HFF-Myc (cell line): ENCODE data around the gene PYGL.
"Not testable (repeated sequence)": the region's sequence is repeated elsewhere in the genome, so short reads cannot be mapped to it uniquely, and the experiment has no call there.

Experiments
- DNase-seq: peaks from one replicate; pipeline ENCODE4 v3.0.0-alpha.2; 2011; ENCODE audit warnings: low read depth; ENCODE audit errors: extremely low read depth
- H3K4me3 ChIP-seq: replicated peaks from 2 replicates; pipeline ENCODE4 v1.5.1; 2011; ENCODE audit warnings: low read depth, mild to moderate bottlenecking, control low read depth, low read length
- TF ChIP-seq, protein P1 (sequence below): IDR thresholded peaks from 2 replicates; pipeline ENCODE4 v1.5.1; 2012; ENCODE audit warnings: mild to moderate bottlenecking, low read depth, low read length, control low read depth; ENCODE audit errors: missing control alignments

The PYGL gene

DNA sequence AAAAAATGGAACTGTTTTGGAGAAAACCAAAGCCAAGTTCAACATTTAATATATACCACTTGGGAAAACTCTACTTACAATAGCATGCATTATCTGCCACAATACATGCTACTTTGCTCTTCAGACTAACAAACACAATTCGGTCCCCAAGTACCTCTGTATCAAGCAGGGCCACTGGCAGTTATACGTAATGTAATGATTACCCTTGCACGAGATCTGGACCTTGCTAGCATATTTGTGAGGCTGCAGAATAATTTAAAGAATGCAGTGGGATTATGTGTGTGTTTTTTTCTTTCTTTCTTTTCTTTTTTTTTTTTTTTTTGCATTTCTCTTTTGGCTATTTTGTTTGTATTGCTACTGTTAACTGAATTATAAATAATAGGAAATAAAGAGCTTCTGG is 22.8 kb upstream of the PYGL start:
- DNase-seq: no peak
- TF ChIP-seq, protein P1, sequence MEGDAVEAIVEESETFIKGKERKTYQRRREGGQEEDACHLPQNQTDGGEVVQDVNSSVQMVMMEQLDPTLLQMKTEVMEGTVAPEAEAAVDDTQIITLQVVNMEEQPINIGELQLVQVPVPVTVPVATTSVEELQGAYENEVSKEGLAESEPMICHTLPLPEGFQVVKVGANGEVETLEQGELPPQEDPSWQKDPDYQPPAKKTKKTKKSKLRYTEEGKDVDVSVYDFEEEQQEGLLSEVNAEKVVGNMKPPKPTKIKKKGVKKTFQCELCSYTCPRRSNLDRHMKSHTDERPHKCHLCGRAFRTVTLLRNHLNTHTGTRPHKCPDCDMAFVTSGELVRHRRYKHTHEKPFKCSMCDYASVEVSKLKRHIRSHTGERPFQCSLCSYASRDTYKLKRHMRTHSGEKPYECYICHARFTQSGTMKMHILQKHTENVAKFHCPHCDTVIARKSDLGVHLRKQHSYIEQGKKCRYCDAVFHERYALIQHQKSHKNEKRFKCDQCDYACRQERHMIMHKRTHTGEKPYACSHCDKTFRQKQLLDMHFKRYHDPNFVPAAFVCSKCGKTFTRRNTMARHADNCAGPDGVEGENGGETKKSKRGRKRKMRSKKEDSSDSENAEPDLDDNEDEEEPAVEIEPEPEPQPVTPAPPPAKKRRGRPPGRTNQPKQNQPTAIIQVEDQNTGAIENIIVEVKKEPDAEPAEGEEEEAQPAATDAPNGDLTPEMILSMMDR: no peak
- H3K4me3 ChIP-seq: no peak overlapping the region

DNA sequence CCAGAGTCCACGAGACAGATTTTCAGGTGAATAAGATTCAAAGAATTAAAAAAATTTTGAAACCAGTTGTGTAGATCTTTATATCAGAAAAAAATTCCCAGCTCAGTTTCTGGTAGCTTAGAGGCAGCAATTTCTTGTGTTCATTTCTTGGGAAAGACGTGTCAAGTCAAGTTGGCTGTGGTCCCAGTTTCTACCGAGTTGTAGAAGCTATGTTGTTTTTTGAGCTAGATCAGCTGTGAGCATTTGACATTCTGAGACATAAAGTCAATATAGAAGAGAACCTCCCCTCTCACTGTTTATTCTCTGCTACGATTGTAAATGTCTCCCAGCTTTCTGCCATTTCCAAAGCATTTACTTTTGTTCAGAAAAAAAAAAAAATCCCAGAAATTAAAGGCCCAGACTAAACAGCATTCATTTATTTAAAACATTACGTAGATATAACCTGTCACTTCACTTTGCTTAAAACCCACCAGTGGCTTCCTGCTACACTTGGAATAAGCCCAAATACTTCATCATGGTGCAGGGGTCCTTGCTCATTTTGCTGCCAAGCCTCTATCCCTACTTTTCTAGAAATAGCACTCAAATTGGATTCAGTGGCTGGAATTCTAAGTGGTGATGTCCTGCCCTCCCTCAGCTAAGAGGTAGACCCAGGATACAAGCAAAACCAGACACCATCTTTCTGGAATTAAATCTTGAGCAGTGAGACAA is 20.6 kb upstream of the PYGL start:
- no peak for DNase-seq
- TF ChIP-seq, protein P1: no peak
- no peak overlapping the region for H3K4me3 ChIP-seq

DNA sequence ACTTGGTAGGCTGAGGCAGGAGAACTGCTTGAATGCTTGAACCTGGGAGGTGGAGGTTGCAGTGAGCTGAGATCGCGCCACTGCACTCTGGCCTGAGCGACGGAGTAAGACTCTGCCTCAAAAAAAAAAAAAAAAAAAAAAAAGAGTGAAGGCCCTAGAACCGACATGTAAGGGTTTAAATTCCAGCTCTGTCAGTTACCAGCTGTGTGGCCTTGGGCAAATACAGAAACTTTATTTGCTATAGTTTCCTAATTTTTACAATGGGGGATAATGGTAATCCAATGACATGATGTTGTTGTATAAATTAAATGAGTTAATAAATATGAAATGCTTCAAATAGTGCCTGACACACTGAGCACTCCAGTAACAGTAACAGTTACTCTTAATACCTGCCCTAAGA is 19.6 kb upstream of the PYGL start:
- TF ChIP-seq, protein P1: no peak
- H3K4me3 ChIP-seq: no peak overlapping the region
- DNase-seq: no peak

DNA sequence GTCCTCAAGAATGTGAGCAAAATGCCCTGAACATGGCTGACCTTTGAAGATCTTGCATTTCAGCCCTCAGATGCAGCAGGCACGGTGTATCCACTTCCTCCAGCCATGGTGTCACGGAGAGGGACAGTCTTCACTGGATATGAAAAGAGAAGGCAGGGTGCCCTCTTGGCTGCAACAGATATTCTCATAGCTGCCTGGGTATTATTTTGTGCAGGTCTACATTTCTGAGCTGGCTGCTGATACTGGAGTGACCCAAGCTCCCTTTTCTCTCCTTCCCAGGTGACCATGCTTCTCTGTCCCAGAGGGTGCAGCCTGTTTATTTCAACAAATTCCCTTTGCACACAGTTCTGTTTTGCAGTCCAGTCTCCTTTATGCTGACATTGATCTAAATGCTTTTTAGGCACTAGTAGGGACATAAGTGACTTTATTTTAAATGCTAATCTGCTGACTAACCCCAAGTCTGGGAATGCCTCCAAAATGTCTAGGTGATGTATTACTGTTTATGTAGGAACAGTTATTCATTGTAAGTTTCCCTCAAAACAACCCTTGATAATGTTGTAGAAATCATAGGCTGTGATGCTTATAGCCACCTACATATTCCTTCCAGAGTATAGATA is 17.4 kb upstream of the PYGL start:
- TF ChIP-seq, protein P1: no peak
- peak; percentile 91 for DNase-seq
- H3K4me3 ChIP-seq: no peak overlapping the region

DNA sequence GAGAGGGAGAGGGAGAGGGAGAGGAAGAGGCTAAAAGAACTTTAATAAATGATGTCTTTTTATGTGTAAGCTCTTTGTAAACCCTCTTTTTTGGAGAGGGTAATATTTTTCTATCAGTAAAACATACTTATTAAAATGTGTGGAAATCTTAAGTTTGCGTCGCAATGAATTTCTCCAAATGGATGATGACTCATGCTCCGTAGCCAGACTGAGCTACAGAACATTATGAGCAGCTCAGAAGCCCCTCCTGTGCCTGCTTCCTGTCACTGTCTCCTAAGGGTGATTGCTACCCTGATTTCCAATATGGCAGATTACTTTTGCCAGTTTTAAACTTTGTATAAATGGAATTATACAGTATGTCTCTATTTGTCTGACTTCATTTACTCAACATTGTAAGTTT is 13.0 kb upstream of the PYGL start:
- no peak overlapping the region for H3K4me3 ChIP-seq
- DNase-seq: no peak
- TF ChIP-seq, protein P1: no peak

DNA sequence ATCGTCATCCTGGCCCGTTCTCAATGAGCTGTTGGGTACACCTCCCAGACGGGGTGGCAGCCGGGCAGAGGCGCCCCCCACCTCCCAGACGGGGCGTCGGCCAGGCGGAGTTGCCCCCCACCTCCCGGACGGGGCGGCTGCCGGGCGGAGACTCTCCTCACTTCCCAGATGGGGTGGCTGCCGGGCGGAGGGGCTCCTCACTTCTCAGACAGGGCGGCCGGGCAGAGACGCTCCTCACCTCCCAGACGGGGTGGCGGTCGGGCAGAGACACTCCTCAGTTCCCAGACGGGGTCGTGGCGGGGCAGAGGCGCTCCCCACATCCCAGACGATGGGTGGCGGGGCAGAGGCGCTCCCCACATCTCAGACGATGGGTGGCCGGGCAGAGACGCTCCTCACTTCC is 12.1 kb upstream of the PYGL start:
- DNase-seq: not testable (repeated sequence)

DNA sequence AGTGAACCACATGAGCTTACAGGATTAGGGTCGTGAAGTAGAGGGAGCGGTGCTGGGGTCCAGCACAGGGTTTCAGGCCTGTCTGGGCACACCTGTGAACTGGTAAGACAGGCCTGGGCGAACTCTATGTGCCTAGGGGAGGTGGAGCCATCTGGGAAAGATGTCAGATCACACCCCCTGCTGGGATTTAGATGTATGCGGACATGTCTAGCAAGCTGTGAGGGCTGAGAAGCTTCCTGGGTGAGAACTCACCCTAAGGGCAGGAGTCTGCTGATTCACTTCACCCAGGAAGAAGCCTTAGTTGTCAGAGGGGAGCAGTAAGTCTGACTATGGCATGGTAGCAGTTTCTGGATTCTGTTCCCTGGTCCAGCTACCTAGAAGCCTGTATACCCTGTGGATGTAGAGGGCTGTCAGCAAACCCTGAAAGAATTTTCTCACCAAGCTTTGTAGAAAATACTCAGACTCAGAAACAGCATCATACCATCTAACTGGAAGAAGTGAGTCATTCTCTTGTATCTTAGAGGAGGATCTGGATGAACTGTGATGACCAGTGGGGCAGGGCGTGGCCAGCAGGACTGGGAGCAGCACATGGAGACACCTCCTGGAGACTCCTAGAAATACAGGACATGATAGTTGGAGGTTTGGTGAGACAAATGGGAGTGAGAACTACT is 11.2 kb upstream of the PYGL start:
- TF ChIP-seq, protein P1: peak; percentile 55
- peak; percentile 90 for DNase-seq
- H3K4me3 ChIP-seq: no peak overlapping the region

More for the DNA sequence above, 12.1 kb upstream of the PYGL start:
- H3K4me3 ChIP-seq: not testable (repeated sequence)
